NOMO-1 treated with dmso at 0.1 percent for 144 hours (cell line): ENCODE results near the gene ATP1A2.

Experiments used
- DNase-seq: peaks from one replicate; lab custom pipeline; 2025; ENCODE audit not compliant: unreplicated experiment; lab: John Stamatoyannopoulos, UW

Gene ATP1A2

DNA sequence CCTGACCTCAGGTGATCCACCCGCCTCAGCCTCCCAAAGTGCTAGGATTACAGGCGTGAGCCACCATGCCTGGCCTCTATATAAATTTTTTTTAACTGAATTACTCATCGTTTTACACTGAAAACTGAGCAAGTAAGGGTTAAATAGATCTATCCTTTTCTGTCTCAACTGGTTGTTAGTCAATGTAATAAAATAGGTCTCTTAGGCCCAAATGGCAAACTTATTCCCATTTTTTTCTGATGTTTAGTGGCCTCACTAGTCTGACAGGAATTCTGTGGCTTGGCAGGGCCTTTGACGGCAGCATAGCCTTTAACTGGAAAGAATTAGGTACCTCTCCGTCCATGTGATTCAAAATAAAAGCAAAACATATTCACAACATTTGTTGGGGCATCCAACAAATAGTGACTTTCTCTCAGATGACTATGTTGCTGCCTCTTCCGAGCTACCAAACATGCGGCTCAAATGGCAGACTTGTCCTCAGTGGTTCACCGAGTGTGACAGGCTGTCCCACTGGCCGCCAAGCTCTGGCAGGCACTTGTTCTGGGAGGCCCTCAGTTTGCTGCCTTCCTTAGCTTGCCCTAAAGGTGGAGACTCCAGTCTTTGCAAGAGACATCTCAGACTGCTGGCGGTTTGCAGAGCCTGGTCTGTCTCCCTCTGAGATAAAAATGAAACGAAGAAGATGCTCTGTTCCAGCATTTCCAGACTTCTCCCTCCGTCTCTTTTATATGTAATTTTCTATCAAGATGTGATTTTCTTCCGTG, 53.2 kb downstream of the ATP1A2 start:
- no peak for DNase-seq

DNA sequence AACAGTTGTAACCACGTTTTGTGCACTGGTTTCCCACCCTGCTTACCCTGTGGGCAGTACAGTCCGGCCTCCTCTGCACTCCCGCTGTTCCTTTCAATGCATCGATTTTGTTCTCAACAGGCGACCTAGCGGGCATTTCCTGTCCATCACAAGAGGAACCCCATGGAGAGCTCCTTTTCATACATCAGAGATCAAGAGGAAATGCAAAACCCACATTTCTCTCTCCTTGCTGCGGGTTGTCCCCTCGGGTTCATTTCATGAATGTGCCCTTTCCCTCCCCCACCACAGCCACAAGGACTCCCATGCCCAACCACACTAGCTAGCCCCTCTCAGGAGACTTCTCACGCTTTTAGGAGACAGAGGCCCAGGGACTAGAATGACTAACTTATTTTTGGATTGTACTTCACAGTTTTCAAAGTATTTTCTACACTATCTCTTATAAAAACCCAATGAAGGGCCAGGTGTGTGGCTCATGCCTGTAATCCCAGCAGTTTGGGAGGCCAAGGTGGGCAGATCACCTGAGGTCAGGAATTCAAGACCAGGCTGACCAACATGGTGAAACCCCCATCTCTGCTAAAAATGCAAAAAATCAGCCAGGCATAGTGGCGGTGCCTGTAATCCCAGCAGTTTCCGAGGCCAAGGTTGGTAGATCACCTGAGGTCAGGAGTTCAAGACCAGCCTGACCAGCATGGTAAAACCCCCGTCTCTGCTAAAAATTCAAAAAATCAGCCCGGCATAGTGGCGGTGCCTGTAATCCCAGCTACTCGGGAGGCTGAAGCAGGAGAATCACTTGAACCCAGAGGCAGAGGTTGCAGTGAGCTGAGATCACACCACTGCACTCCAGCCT, 54.2 kb downstream of the ATP1A2 start:
- DNase-seq: no peak

DNA sequence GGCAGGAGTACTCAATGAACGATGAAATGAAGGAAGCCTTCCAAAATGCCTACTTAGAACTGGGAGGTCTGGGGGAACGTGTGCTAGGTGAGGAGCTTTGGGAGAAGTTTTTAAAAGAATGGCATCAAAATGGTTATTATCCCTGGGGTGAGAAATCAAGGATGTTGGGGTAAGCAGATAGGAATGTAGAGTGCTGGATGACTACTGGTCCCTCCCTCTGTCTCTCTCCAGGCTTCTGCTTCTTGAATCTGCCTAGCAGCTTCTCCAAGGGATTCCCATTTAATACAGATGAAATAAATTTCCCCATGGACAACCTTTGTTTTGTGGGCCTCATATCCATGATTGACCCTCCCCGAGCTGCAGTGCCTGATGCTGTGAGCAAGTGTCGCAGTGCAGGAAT, 55.8 kb downstream of the ATP1A2 start:
- no peak for DNase-seq

DNA sequence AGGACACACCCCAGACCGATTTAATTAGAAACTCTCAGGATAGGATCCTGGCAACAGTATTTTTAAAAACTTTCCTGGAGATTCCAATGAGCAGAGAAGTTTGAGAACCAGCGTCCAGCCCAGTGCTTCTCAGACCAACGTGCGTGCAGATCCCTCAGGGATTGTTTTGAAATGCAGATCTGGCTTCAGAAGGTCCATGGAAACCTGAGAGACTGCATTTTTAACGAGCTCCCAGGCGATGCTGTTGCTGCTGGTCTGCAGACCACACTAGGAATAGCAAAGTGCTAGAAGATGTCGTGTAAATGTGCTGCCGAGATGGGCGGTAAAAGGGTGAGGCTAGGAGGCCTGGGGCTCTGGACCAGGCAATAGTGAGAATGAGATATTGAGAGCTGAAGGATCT, 56.4 kb downstream of the ATP1A2 start:
- DNase-seq: no peak

DNA sequence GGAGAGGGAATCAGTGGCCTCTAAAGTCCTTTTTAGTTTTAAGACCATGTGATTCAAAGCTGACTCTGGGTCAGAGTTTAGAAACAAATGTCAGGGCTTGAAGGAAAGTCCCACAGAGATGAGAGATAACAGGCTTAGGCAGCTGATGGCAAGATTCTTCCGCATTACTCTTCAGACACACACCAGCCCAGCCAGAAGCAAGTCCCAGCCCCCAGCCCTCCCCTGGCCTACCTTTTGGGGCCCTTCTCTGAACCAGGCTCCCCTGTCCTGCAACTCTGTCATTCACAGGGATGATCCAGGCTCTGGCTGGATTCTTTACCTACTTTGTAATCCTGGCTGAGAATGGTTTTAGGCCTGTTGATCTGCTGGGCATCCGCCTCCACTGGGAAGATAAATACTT, 61.7 kb downstream of the ATP1A2 start:
- DNase-seq: no peak

DNA sequence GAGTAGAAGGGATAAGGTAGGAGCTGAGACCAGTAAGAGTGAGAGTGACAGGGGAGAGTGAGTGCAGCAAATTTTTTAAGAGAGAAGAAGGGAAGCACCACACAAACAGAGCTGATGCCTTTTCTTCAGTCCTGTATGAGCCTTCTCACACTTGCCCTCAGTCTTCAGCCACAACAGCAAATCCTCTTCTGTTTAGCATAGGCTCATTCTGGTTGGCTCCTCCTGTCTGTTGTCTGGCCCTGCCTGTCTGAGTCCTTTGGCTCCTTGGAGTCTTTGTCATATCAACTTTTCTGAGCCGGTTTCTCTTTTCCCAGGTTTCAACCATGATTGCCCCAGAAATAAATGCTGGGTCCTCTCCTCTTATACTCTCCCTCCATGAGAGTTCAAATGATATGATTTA, 62.1 kb downstream of the ATP1A2 start:
- DNase-seq: no peak

DNA sequence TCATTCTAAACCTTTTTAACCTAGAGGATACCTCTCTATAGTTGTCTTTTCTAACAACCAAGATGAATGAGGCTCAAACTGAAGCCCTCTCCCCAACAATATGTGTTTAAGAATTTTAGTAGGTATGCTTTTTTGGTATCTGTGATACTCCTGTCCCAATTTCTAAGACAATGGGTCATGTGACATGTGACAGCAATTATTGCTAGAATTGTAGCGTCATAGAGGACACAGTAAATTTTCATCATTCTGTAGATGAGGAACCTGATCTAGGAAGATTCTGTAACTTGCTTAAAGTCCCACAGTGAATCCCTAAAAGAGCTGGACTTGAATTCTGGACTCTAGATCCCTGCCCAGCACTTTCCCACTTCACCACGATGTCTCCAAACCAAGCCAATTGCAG, 63.2 kb downstream of the ATP1A2 start:
- DNase-seq: no peak

DNA sequence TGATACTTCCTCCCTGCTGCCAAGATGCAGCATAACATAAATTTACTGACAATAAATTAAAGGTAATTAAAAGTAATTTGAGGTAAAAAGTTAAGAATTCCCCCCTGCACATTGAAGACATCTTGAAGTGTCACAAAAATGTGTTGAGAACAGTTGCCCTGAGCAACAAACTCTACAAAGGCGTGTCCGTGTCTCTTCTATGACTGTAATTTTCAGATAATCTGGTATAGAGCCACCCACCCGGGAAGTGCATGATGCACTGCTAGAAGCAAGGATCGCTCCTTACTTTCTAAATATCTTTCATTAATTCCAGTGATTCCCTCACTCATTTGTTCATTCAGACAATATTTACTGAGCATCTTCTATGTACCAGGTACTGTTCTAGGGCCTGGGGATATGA, 63.8 kb downstream of the ATP1A2 start:
- no peak for DNase-seq

DNA sequence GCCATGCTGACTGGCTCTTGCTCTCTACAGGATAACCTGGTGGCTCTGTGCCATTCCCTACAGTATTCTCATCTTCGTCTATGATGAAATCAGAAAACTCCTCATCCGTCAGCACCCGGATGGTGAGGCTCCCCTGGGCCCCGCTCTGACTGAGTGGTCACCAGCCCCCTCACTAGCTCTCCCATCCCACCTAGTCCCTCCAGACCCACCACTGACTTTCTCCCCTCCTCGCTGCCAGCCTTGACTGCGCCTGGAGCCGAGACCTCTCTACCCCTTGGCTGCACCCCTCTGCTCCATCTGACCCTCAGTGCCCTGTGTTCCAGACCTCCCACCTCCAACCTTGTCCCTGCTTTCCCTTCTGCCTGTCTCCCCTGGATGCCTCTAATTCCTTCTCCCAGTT, 70.7 kb downstream of the ATP1A2 start:
- no peak for DNase-seq

DNA sequence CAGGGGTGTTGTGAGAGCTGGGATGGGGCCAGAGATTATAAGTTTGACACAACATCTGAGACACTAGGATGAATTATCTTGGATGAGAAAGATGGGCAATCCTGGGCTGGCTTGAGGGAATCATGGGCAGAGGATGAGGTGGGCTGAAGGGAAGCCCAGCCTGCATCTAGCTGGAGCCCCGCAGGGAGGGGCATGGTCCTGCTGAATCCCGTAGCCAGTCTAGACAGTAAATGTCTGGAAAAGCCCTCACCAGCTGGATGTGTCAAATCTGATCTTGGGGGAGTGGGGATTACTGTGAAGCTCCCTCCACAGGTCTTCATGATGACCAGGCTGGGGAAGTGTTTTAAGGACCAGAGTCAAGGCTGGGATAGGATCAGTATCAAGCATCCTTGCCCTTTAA, 71.2 kb downstream of the ATP1A2 start:
- no peak for DNase-seq

DNA sequence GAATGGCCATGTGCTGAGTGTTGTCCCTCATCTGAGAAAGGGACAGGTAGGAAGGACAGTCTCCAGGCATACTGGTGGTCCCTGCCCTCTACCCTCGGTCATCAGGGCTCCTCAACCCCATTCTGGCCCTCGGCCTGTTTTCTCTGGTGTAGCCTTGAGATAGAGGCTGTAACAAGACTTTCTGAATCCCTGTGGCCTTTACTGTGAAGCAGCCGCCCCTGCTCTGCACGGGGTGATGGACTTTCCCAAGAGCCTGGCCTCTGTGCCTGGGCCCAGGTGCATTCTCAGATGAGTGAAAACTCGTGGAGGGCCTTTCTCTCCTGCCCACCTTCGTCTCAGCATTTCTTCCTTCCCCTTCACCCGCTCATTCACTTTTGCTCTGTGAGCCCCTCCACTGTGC, 71.8 kb downstream of the ATP1A2 start:
- DNase-seq: no peak

DNA sequence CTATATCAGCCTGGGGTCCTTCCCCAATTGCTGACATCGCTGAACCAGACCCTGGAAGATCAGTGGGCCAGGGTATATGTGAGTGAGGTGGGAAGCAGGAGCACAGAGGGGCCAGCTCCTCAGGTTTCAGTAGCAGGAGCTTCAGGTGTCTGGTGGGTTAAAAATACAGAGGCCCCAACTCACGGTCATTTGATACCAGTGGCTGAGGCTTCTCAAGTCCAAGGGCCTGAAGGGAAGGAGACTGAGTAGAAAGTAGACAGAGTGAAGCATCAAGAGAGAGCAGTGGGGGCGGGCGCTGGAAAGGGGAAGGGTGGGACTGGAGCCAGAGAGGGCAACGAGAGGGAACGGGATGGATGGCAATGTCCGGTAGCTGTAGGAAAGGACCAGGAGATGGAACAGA, 72.8 kb downstream of the ATP1A2 start:
- no peak for DNase-seq

DNA sequence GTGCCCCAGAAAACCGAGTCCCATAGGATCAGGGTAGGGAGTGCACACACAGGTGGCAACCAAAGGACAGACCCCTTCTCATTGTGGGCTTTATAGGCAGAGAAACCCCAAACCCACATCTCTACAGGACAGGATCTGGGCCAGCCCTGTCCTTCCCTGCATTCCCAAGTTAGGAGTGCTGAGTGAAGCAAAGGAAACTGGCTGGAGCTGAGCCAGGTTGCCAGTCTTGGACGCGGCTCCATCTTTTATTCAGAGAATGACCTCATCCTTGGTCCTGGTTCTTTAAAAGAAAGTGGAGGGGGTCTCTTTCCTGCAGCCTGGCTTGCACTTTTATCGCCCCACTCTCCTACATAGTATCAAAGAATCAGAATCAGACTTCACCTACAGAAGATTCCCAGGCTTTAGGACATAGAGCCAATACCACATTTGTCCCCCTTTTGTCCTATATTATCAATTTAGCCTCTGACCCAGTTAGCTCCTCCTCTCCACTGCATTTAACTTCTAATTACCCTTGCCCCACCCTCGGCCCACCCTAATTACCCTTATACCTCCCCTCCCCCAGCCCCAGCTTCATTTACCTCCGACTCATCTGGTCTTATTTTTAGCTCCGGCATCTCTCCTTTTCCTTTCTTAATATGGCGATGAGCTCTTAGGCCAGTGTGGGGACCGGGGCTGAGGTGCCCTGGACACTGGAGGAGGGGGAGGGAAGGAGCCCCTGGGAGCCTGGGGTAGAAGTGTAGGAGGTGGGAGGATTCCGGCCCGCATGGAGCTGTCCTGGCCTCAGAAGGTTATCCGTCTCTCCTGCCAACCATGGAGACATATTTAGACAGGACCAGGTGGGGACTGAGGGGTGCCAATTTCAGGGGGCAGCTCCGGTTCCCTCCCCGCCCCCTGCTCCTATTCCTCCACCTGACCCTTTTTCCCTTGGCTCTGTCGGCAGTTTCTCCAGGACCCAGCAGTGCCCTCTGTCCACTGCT, 74.4 kb downstream of the ATP1A2 start, which contains the start of gene CASQ1:
TSS of gene CASQ1 (plus strand) at position 927 of the 977 bp plus-strand sequence. CDS start 177 bp downstream, outside the sequence.
- DNase-seq: no peak

DNA sequence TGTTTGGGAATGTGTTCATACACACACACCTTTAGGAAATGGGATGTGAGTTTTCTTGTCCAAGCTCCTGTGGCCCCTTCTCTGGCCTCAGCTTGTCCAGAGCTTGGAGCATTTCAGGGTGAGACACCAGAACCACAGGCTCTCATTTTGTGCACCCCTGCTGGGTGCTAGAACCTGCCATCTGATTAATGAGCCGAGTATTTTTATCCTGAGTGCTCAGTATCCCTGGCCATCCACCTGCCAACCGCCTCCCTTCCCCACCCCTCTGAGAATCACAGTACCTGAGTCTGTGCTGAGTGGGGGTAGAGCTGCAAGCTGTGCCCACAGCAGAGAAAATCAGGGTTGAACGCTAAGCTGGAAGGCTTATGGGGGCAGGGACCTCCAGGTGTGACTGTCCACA, 76.2 kb downstream of the ATP1A2 start:
- DNase-seq: no peak

DNA sequence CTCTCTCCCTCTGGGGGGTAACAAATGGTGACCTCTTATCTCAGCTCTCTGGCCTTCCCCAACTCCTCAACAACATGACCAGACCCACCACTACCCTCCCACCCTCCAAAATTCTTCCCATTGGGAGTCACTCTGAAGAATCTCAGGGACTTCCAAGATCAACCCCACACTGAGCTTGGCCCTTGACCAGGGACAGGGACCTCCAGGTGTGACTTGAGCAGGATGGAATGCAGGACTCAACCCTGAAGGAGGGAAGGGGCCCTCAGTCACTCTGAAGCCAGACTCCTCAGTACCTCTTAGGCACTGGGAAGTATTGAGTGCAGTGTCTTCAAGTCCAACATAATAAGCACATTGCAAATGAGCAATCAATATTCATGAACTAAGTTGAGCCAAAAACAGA, 76.7 kb downstream of the ATP1A2 start:
- DNase-seq: no peak
